H1 (cell line): ENCODE results near the gene PTPN2. TPM values are rescaled to one million over a fixed set of nuclear protein-coding genes. Genes with fewer than 3 reads are reported as not detected.

Source experiments
- CTCF ChIA-PET: fragments of 300-600 bp; sonication (Branson Sonifier 250); formaldehyde crosslinking; loops from one replicate; lab custom pipeline; 2021; ENCODE audit not compliant: partially characterized antibody; lab: Charles Lee
- POLR2A ChIA-PET: fragments of 300-600 bp; sonication (Branson Sonifier 250); formaldehyde crosslinking; loops from one replicate; lab custom pipeline; 2021; ENCODE audit warnings: inconsistent platforms; ENCODE audit not compliant: partially characterized antibody; lab: Charles Lee
- DNase-seq, 2 experiments: peaks; one replicate each; pipeline versions ENCODE4 v3.0.0 to v3.0.0-alpha.2; 2010 to 2022; ENCODE audit warnings: low spot score in 2 of 2, low read depth in 1 of 2, mixed read lengths in 1 of 2
- FAIRE-seq: peaks from 2 replicates; lab custom pipeline; 2011; peaks lifted over from hg19 to GRCh38; lab: Jason Lieb, UNC
- H2AFZ ChIP-seq: 2 replicates; pipeline ENCODE4 v1.8.1; 2012; ENCODE audit warnings: low read length, inconsistent platforms
- H2AK5ac ChIP-seq: 2 replicates; pipeline ENCODE4 v1.6.1; 2013; ENCODE audit warnings: low read depth, low read length
- H2BK120ac ChIP-seq: replicated peaks from 2 replicates; pipeline ENCODE3; 2013; ENCODE audit warnings: low read depth, low read length, inconsistent platforms
- H2BK12ac ChIP-seq: 2 replicates; pipeline ENCODE4 v1.6.1; 2013; ENCODE audit warnings: low read depth, low read length
- H2BK15ac ChIP-seq: 2 replicates; pipeline ENCODE4 v1.6.1; 2013; ENCODE audit warnings: low read length
- H2BK20ac ChIP-seq: 2 replicates; pipeline ENCODE4 v1.6.1; 2013; ENCODE audit warnings: low read length
- H2BK5ac ChIP-seq: 2 replicates; pipeline ENCODE4 v1.6.1; 2013; ENCODE audit warnings: low read depth, low read length
- H3K14ac ChIP-seq: 2 replicates; pipeline ENCODE4 v1.6.1; 2013; ENCODE audit warnings: inconsistent platforms; ENCODE audit not compliant: insufficient read length
- H3K18ac ChIP-seq: 2 replicates; pipeline ENCODE4 v1.6.1; 2013; ENCODE audit warnings: low read length; ENCODE audit errors: extremely low read depth
- H3K23ac ChIP-seq: 2 replicates; pipeline ENCODE4 v1.6.1; 2013; ENCODE audit warnings: inconsistent platforms; ENCODE audit not compliant: insufficient read length
- H3K23me2 ChIP-seq: 2 replicates; pipeline ENCODE4 v1.6.1; 2013; ENCODE audit warnings: low read depth, low read length
- H3K27ac ChIP-seq: 2 replicates; pipeline ENCODE4 v1.6.1; 2011; ENCODE audit warnings: low read depth, low read length, inconsistent platforms
- H3K27me3 ChIP-seq, 4 experiments: replicated peaks in 1 of 4; 1 replicate in 1 of 4; 2 replicates in 3 of 4; pipeline versions ENCODE4 v1.6.1 to v1.8.1; 2011 to 2013; ENCODE audit warnings: low read length in 3 of 4, mild to moderate bottlenecking in 3 of 4, inconsistent platforms in 2 of 4, mixed read lengths in 2 of 4, moderate library complexity in 1 of 4; ENCODE audit not compliant: control insufficient read depth in 3 of 4, insufficient read depth in 3 of 4; ENCODE audit errors: extremely low read depth in 1 of 4
- H3K36me3 ChIP-seq, 4 experiments: 2 replicates each; pipeline versions ENCODE4 v1.6.1 to v1.8.1; 2011 to 2013; ENCODE audit warnings: mild to moderate bottlenecking in 4 of 4, low read length in 3 of 4, moderate library complexity in 2 of 4, control low read depth in 1 of 4, inconsistent platforms in 1 of 4; ENCODE audit not compliant: insufficient read depth in 4 of 4, control insufficient read depth in 2 of 4
- H3K4ac ChIP-seq: replicated peaks from 2 replicates; pipeline ENCODE3; 2013; ENCODE audit warnings: low read length, low read depth, mixed read lengths, inconsistent platforms; ENCODE audit not compliant: insufficient read length
- H3K4me1 ChIP-seq, 4 experiments: replicated peaks in 1 of 4; 1 replicate in 1 of 4; 2 replicates in 3 of 4; pipeline versions ENCODE4 v1.6.1 to v1.8.1; 2011 to 2013; ENCODE audit warnings: low read length in 3 of 4, inconsistent platforms in 2 of 4, mixed read lengths in 1 of 4; ENCODE audit not compliant: insufficient read depth in 4 of 4, control insufficient read depth in 3 of 4
- H3K4me2 ChIP-seq, 2 experiments: 2 replicates each; pipeline versions ENCODE4 v1.6.1 to v1.8.1; 2011 to 2013; ENCODE audit warnings: low read depth in 2 of 2, low read length in 2 of 2, control low read depth in 1 of 2, inconsistent platforms in 1 of 2, mild to moderate bottlenecking in 1 of 2; ENCODE audit not compliant: insufficient read depth in 1 of 2
- H3K4me3 ChIP-seq, 4 experiments: fragments of 200-600, 300-600 bp in 1 of 4; sonication (generic), shearing (Covaris generic), sonication (Bioruptor Twin) in 1 of 4; 2 replicates each; pipeline versions ENCODE4 v1.5.1 to v1.8.1; 2011 to 2016; ENCODE audit warnings: low read length in 4 of 4, low read depth in 3 of 4, control low read depth in 2 of 4, inconsistent platforms in 2 of 4, mild to moderate bottlenecking in 2 of 4, mixed read lengths in 1 of 4, moderate library complexity in 1 of 4; ENCODE audit not compliant: insufficient read depth in 2 of 4; ENCODE audit errors: extremely low read depth in 1 of 4
- H3K56ac ChIP-seq: replicated peaks from 2 replicates; pipeline ENCODE3; 2013; ENCODE audit warnings: low read depth, mild to moderate bottlenecking, mixed read lengths, low read length, inconsistent platforms; ENCODE audit not compliant: insufficient read length
- H3K79me1 ChIP-seq: 2 replicates; pipeline ENCODE4 v1.6.1; 2013; ENCODE audit warnings: low read depth, low read length, control low read depth
- H3K79me2 ChIP-seq, 2 experiments: 2 replicates each; pipeline versions ENCODE4 v1.6.1 to v1.8.1; 2012 to 2013; ENCODE audit warnings: low read length in 2 of 2, mild to moderate bottlenecking in 2 of 2, inconsistent platforms in 1 of 2; ENCODE audit not compliant: insufficient read depth in 2 of 2, control insufficient read depth in 1 of 2
- H3K9ac ChIP-seq, 4 experiments: replicated peaks in 1 of 4; 1 replicate in 1 of 4; 2 replicates in 3 of 4; pipeline versions ENCODE4 v1.6.1 to v1.8.1; 2011 to 2013; ENCODE audit warnings: low read depth in 3 of 4, low read length in 3 of 4, control low read depth in 2 of 4, mild to moderate bottlenecking in 2 of 4, moderate library complexity in 2 of 4, inconsistent platforms in 1 of 4; ENCODE audit errors: extremely low read depth in 1 of 4
- H3K9me3 ChIP-seq, 2 experiments: 2 replicates each; pipeline versions ENCODE4 v1.6.1 to v1.8.1; 2012 to 2013; ENCODE audit warnings: mild to moderate bottlenecking in 2 of 2, moderate library complexity in 2 of 2, control low read depth in 1 of 2, inconsistent platforms in 1 of 2, low read depth in 1 of 2, low read length in 1 of 2, mixed read lengths in 1 of 2; ENCODE audit not compliant: insufficient read depth in 2 of 2
- H4K20me1 ChIP-seq, 2 experiments: replicated peaks in 1 of 2; 2 replicates each; pipeline versions ENCODE3 to v1.8.1; 2011 to 2013; ENCODE audit warnings: inconsistent platforms in 2 of 2, low read length in 2 of 2, mild to moderate bottlenecking in 1 of 2; ENCODE audit not compliant: insufficient read depth in 2 of 2, control insufficient read depth in 1 of 2
- H4K5ac ChIP-seq: 2 replicates; pipeline ENCODE4 v1.6.1; 2013; ENCODE audit warnings: low read length, low read depth, mixed read lengths, inconsistent platforms; ENCODE audit not compliant: insufficient read length
- H4K8ac ChIP-seq: 2 replicates; pipeline ENCODE4 v1.8.0; 2013; ENCODE audit warnings: mild to moderate bottlenecking, moderate library complexity, low read length, inconsistent platforms; ENCODE audit not compliant: insufficient read depth; ENCODE audit errors: extremely low read depth
- H4K91ac ChIP-seq: replicated peaks from 2 replicates; pipeline ENCODE3; 2013; ENCODE audit warnings: low read length, mixed read lengths, inconsistent platforms; ENCODE audit not compliant: insufficient read length
- BCL11A ChIP-seq, 2 experiments: IDR thresholded peaks; one replicate each; pipeline ENCODE4 v1.6.1; 2011; ENCODE audit warnings: low read depth in 2 of 2, low read length in 2 of 2, mild to moderate bottlenecking in 2 of 2
- KDM1A ChIP-seq: fragments of 200-600, 300-600 bp; sonication (generic); IDR thresholded peaks from 2 replicates; pipeline ENCODE4 v1.7.1; 2016; ENCODE audit warnings: mild to moderate bottlenecking, low read length, borderline replicate concordance
- MAFK ChIP-seq: IDR thresholded peaks from 2 replicates; pipeline ENCODE4 v1.6.1; 2012; ENCODE audit warnings: low read depth, mild to moderate bottlenecking, improper control_type of control experiment, low read length
- POLR2AphosphoS5 ChIP-seq: IDR thresholded peaks from 2 replicates; pipeline ENCODE4 v1.6.1; 2011; ENCODE audit warnings: low read depth, low read length
- SIRT6 ChIP-seq: IDR thresholded peaks from one replicate; pipeline ENCODE4 v1.7.1; 2012; ENCODE audit warnings: low read length, inconsistent platforms
- SP1 ChIP-seq: IDR thresholded peaks from 2 replicates; pipeline ENCODE4 v1.6.1; 2011; ENCODE audit warnings: low read depth, low read length
- WGBS, 2 experiments: shearing (Covaris generic) in 1 of 2; methylation state at CpG; one replicate each; pipeline versions ENCODE4 v1.1.6 to v1.1.7; 2013 to 2015; ENCODE audit warnings: low lambda C conversion rate in 2 of 2, mixed read lengths in 2 of 2, inconsistent platforms in 1 of 2, low coverage in 1 of 2, missing lambda C conversion rate in 1 of 2; ENCODE audit not compliant: insufficient replicate concordance in 2 of 2, insufficient coverage in 1 of 2, insufficient read length in 1 of 2; ENCODE audit errors: extremely low coverage in 1 of 2, missing lambda C conversion rate in 1 of 2; 5-methylcytosine and 5-hydroxymethylcytosine counted together
- polyA plus RNA-seq, 7 experiments: library from polyadenylated mRNA; depleted of rRNA in 3 of 7; stranded (reverse) in 5 of 7; unstranded in 2 of 7; fragments of >200 nt in 5 of 7; fragments of 200-250 nt in 2 of 7; gene quantifications; 1 replicate in 5 of 7; 2 replicates in 1 of 7; 4 replicates in 1 of 7; pipeline versions ENCODE4 v1.2.1 to v1.2.3, GENCODE V29; 2011 to 2013; ENCODE audit warnings: missing spikeins in 2 of 7, mixed read lengths in 2 of 7
- total RNA-seq: library from RNA; stranded (reverse); fragmentation: NEBNext Ultra II Directional; extraction: Animal tissue kit (Norgen Biotek cat#: 25700); gene quantifications from 2 replicates; pipeline ENCODE4 v1.2.1, GENCODE V29; 2021
- TF ChIP-seq, protein P1 (sequence below): IDR thresholded peaks from 2 replicates; pipeline ENCODE4 v1.6.1; 2011; ENCODE audit warnings: low read depth, mild to moderate bottlenecking, low read length; ENCODE audit not compliant: insufficient read depth

Gene PTPN2
- total and polyA plus RNA-seq, 2 of the 8 experiments (the other 6 are each of a cell fraction or from before 2014, with no cell fraction given) = 16.4 to 54.0 TPM

DNA sequence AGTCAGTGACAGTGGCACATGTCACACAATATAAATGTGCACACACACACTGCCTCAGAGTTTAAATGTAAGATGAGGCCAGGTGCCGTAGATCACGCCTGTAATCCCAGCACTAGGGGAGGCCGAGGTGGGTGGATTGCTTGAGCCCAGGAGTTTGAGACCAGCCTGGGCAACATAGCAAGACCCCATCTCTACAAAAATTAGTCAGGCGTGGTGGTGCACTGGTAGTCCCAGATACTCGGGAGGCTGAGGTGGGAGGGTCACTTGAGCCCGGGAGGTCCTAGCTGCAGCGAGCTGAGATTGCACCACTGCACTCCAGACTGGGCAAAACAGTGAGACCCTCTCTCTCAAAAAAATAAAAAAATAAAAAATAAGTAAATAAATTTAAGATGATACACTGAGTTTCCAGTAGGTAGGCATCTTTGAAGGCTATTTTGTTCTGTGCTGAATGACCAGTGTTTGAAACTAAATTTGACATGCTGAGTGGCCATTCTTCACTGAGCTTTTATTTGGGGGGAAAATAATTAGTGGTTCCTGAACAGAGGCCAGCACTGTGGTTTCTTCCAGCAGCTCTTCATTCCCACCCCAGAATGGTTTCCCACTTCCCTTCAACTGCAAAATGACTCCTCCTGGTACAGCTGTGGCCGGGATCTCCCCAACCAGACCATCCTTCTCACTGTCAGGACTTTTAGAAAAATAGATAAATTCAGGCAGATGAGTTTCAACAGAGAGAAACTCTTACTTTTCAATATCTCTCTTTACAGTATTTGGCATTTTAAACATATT is 136.3 kb downstream of the PTPN2 start:
- H2BK20ac ChIP-seq = no peak overlapping the region
- no peak overlapping the region for H4K8ac ChIP-seq
- H3K9me3 ChIP-seq = no peaks in the 10 kb centered on the region
- H2AK5ac ChIP-seq = no peak overlapping the region
- H3K27me3 ChIP-seq = no peaks in the 10 kb centered on the region
- no peak overlapping the region for H3K56ac ChIP-seq
- no peak overlapping the region for H2BK5ac ChIP-seq
- H2BK120ac ChIP-seq = no peak overlapping the region
- no peaks in the 10 kb centered on the region for H3K4me1 ChIP-seq
- H4K91ac ChIP-seq = no peak overlapping the region
- no peak overlapping the region for H2BK15ac ChIP-seq
- no peak for FAIRE-seq
- H3K23ac ChIP-seq = no peak overlapping the region
- no peak overlapping the region for H4K5ac ChIP-seq
- H3K79me1 ChIP-seq = no peaks in the 10 kb centered on the region
- CTCF ChIA-PET = interaction anchor here (0.6 to 2.0 kb wide), 5 partner anchors 16 to 328 kb away, joined by 3 to 6 read pairs (median 4); no protein-coding TSS in a partner anchor
- 91% methylated on average over 8 of the region's 8 CpGs; no CpG with 5 or more reads in 1 of the 2 experiments for whole genome bisulfite sequencing, 2 experiments
- no peak overlapping the region for H3K27ac ChIP-seq
- no peak overlapping the region for H3K18ac ChIP-seq
- no peaks in the 10 kb centered on the region for H3K79me2 ChIP-seq
- no peak overlapping the region for H3K4ac ChIP-seq
- H3K4me2 ChIP-seq = no peak overlapping the region
- no peaks in the 10 kb centered on the region for H3K23me2 ChIP-seq
- no peak overlapping the region for H3K14ac ChIP-seq
- peaks cover 0 to 1% of the 10 kb centered on the region in 2 experiments for H4K20me1 ChIP-seq
- no peak overlapping the region for H2AFZ ChIP-seq
- TF ChIP-seq, protein P1, sequence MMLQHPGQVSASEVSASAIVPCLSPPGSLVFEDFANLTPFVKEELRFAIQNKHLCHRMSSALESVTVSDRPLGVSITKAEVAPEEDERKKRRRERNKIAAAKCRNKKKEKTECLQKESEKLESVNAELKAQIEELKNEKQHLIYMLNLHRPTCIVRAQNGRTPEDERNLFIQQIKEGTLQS = no peak
- TF ChIP-seq MAFK = no peak
- TF ChIP-seq SIRT6 = no peak
- TF ChIP-seq POLR2AphosphoS5 = no peak
- no peak for TF ChIP-seq BCL11A (IDR thresholded peaks at IDR 0.05; ENCODE audit: low read depth in 2 of 2, low read length in 2 of 2)
- no peak for TF ChIP-seq KDM1A
- no peak for TF ChIP-seq SP1
- TF ChIP-seq, all 59 proteins: peak for 0
- POLR2A ChIA-PET = no interaction called here
- no peak overlapping the region for H2BK12ac ChIP-seq
- no peak overlapping the region for H3K4me3 ChIP-seq
- no peak for DNase-seq
- no peak overlapping the region for H3K9ac ChIP-seq
- no peaks in the 10 kb centered on the region for H3K36me3 ChIP-seq
